LNCaP clone FGC (cell line): ENCODE measurements around the gene XKR8.

Experiments used
- DNase-seq: peaks from one replicate; pipeline ENCODE4 v3.0.0-alpha.2; 2011; ENCODE audit warnings: low read depth
- H3K4me3 ChIP-seq: 2 replicates; pipeline ENCODE4 v1.5.1; 2011; ENCODE audit warnings: mild to moderate bottlenecking, low read depth, low read length, control low read depth
- CTCF ChIP-seq: IDR thresholded peaks from 2 replicates; pipeline ENCODE4 v1.5.1; 2012; ENCODE audit warnings: mild to moderate bottlenecking; ENCODE audit not compliant: control insufficient read depth, insufficient read depth; ENCODE audit errors: extremely low read depth

The XKR8 gene

GRCh38 chr1:27963393-27963792 is 3.6 kb downstream of the XKR8 start:
- no peak for TF ChIP-seq CTCF
- DNase-seq: no peak
- no peak overlapping the region for H3K4me3 ChIP-seq

- H3K4me3 ChIP-seq: no peak overlapping the region
- no peak for TF ChIP-seq CTCF
- no peak for DNase-seq
Measured at GRCh38 chr1:27966402-27967105, 6.8 kb downstream of the XKR8 start.

- no peak for TF ChIP-seq CTCF
- no peak for DNase-seq
- H3K4me3 ChIP-seq: no peak overlapping the region
Measured at GRCh38 chr1:27967106-27967883, 7.5 kb downstream of the XKR8 start.

- H3K4me3 ChIP-seq: no peak overlapping the region
- DNase-seq: no peak
- TF ChIP-seq CTCF: no peak
Measured at GRCh38 chr1:27967884-27968466, 8.2 kb downstream of the XKR8 start.

GRCh38 chr1:27968692-27969091 is 8.9 kb downstream of the XKR8 start:
- no peak for TF ChIP-seq CTCF
- H3K4me3 ChIP-seq: no peak overlapping the region
- DNase-seq: no peak

GRCh38 chr1:27970401-27970800 is 10.6 kb downstream of the XKR8 start:
- DNase-seq: no peak
- no peak for TF ChIP-seq CTCF
- no peak overlapping the region for H3K4me3 ChIP-seq

- H3K4me3 ChIP-seq: no peak overlapping the region
- peak; percentile 50 for DNase-seq
- TF ChIP-seq CTCF: no peak
Measured at GRCh38 chr1:27971674-27972073, 11.9 kb downstream of the XKR8 start.
